HG03565 (cell line): ENCODE measurements around the gene CEP70.
A peak's percentile ranks its signal among the peaks of the same experiment; 100 is the strongest.
"Not testable (repeated sequence)": the region's sequence is repeated elsewhere in the genome, so short reads cannot be mapped to it uniquely, and the experiment has no call there.

Experiments
- ATAC-seq: cut with Tn5 transposase; IDR thresholded peaks from one replicate; pipeline ENCODE4 v1.9.1; 2021; ENCODE audit warnings: mild to moderate bottlenecking, moderate library complexity; ENCODE audit not compliant: unreplicated experiment

CEP70 gene

GRCh38 chr3:138594150-138594934, at the start of gene CEP70:
TSS of gene CEP70 (minus strand) at chr3:138594260. CDS start at chr3:138572927, 21,333 bp downstream.
- ATAC-seq = peak; percentile 78

GRCh38 chr3:138642927-138643253, 48.8 kb upstream of the CEP70 start:
- no peak for ATAC-seq

DNA sequence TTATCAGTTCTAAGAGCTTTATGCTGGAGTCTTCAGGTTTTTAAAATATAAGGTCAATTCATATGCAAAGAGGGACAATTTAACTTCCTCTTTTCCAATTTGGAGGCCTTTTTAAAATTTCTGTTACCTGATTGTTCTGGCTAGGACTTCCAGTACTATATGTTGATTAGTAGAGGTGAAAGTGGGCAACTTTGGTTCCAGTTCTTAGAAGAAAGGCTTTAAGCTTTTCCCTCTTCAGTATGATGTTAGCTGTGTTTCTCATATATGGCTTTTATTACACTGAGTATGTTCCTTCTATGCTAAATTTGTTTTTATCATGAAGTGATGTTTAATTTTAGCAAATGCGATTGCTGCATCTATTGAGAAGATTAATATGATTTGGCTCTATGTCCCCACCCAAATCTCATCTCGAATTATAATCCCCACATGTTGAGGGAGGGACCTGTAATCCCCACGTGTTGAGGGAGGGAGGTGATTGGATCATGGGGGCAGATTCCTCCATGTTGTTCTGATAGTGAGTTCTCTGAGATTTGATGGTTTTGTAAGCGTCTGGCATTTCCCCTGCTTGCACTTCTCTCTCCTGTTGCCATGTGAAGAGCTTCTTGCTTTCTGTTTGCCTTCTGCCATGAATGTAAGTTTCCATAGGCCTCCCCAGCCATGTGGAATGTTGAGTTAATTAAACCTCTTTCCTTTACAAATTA, 48.3 kb upstream of the CEP70 start:
- no peak for ATAC-seq

GRCh38 chr3:138640537-138640936, 46.5 kb upstream of the CEP70 start:
- ATAC-seq = no peak

DNA sequence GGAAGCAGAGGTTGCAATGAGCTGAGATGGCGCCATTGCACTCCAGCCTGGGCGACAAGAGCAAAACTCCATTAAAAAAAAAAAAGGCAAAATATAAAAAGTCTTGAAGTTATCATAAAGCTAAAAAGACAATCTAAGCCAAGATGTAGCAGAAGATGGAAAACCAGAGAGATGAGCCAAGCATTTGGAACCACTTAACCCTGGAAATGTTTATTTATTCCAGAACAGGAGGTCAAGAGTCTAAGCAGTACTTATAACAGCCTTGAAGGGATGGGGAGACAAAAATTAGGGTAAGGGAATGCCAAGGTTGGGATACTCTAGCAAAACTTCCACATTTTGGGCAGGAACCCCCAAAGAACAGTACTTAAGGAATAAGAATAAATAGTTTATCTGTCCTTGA, 44.6 kb upstream of the CEP70 start:
- ATAC-seq = no peak

DNA sequence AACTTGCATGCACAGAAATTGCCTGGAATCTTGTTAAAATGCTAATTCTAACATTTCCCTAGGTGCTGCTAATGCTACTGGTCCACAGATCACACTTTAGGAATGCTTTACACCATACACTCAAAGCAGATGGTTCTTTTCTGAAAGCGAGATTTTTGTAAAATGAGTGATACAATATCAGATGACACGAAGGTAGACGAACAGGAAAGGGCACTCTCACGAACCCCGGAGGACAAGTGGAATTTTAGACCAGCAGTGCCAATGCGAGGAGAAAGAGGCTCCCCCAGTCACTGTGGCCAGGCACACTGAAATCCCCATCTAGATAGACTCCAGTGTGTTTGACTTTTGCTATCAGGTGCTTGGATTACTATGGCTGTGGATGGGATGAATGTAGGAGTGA, 35.5 kb upstream of the CEP70 start:
- no peak for ATAC-seq

DNA sequence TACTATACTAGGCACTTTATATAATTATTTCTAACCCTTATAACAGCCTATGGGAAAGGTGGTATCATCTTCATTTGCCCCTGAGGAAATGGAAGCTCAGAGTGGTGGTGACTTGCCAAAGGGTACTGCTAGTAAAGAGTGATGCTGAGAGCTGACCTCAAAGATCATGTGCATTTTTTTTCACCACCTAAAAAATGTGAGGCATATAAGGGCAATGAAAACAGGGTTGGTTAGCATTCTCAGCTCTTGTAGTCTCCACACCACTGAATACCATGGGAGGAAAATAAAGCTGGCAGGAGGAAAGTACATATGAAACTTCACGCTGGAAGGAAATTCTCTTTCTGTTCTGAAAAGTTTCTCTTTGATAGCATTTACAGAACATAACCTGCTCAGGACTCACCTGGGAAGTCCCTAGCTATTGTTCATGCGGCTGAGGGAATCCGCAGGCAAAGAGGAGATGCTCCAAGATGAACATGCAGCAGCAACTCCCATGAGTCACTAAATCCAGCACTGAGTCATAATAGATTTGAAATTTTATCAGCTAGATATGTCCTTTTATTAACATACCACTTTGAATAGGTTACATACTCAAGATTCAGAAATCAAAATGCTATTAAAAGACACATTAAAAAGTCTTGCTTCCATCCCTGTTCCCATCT, 31.8 kb upstream of the CEP70 start:
- no peak for ATAC-seq

DNA sequence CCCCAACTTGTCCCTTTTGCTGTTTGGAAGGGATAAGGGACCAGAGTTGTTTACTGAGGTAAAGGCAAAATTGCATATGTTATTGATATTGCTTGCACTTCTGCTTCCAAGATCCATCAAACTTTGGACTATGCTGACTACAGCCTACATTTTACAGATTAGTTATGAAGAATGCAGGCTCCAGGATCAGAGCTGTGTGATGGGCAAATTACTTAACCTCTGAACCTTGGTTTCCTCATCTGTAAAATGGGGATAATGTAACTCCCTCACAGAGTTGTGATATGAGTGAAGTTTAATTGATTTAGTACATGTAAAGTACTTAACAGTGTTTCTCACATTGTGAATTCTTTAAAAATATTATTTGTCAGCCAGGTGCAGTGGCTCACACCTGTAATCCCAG, 30.5 kb upstream of the CEP70 start:
- ATAC-seq = no peak

- no peak for ATAC-seq
Measured at GRCh38 chr3:138620431-138620830, 26.4 kb upstream of the CEP70 start.

DNA sequence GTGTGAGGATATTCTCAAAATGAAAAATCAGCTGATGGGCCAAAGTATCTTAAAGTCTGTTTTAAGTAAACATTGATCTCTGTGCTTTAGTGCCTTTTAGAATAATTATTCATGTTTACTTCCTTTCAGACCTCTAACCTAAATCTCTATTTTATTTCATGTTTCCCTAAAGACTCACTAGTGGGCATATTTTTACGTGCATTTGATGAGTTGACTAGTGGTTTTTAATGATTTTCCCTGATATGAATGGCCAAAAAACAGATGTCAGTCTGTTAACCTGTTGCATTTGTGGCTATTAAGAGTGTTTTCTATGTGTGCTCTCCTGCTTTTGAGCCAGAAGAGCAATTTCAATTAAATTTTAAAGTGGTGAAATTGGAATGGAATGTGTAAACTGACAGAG, 21.4 kb upstream of the CEP70 start:
- ATAC-seq = no peak

DNA sequence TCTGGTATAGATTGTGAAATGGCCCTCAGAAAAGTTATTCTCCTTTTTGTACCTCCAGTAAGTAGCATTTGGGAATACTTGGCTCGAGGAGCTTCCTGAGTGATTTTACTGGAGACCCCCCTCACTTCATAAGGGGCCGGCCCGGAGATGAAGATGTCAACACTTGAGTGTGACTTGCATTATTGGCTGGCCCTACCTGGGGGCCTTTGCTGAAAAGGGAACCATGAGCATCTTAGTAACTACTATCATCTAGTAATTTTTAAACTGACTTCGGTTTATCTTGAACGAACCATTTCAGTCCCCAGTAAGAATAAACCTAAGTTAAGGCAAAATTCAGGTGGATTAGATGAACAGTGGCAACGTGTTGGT, 15.8 kb upstream of the CEP70 start:
- no peak for ATAC-seq

DNA sequence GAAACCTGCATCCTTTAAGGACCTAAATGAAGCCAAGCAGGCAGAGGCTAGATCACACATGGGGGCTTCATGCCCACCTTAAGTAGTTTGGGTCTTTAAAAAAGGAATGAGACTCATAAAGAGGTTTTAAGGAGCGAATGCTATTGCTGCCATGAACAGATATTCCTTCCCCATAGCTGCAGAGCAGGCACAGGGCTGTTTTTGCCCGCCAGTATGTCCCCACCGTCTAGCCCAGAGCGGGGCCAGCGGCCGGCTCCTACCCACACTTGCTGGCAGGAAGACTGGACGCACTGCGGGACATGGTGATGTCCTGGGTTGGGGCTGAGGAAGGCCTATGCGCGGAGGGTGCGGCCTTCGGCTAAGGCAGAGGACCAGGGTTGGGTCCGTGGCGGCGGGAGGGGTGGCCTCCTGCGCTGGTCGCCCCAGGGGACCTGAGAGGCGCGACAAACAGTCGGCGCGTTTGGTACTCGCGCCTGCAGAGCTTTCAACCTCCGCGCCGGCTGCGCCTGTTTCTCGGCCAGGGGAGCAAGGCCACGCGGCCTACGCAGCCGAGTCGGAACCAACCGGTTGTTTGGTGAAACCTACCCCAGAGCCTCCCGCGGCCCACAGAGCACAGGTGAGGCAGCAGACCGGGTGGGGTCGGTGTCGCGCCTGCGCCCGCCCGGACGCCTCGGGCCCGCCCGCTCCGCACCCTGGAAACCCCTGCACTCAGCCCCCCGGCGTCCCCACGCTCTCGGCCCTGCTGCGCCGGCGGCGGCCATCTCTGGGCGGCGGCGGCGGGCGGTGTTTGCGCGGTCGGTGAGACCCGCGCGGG, 14.5 kb upstream of the CEP70 start, which contains the start of gene FAIM:
Gene FAIM (plus strand): TSS at position 450 of the 814 bp plus-strand sequence. CDS start 10,956 bp downstream, outside the sequence.
- peak; percentile 59 for ATAC-seq

DNA sequence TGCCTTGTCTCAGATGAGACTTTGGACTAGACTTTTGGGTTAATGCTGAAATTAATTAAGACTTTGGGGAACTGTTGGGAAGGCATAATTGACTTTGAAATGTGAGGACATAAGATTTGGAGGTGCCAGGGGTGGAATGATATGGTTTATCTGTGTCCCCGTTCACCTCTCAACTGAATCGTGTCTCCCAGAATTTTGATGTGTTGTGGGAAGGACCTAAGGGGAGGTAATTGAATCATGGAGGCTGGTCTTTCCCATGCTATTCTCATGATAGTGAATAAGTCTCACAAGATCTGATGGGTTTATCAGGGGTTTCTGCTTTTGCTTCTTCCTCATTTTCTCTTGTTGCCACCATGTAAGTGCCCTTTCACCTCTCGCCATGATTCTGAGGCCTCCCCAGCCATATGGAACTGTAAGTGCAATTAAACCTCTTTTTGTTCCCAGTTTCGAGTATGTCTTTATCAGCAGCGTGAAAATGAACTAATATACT, 10.1 kb upstream of the CEP70 start:
- not testable (repeated sequence) for ATAC-seq

DNA sequence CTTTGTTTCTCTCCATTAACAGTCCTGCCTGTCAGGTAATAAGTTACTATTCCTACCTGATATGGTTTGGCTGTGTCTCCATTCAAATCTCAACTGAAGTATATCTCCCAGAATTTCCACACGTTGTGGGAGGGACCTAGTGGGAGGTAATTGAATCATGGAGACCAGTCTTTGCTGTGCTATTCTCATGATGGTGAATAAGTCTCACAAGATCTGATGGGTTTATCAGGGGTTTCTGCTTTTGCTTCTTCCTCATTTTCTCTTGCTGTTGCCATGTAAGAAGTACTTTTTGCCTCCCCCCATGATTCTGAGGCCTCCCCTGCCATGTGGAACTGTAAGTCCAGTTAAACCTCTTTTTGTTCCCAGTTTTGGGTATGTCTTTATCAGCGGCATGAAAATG, 7.6 kb upstream of the CEP70 start:
- not testable (repeated sequence) for ATAC-seq

DNA sequence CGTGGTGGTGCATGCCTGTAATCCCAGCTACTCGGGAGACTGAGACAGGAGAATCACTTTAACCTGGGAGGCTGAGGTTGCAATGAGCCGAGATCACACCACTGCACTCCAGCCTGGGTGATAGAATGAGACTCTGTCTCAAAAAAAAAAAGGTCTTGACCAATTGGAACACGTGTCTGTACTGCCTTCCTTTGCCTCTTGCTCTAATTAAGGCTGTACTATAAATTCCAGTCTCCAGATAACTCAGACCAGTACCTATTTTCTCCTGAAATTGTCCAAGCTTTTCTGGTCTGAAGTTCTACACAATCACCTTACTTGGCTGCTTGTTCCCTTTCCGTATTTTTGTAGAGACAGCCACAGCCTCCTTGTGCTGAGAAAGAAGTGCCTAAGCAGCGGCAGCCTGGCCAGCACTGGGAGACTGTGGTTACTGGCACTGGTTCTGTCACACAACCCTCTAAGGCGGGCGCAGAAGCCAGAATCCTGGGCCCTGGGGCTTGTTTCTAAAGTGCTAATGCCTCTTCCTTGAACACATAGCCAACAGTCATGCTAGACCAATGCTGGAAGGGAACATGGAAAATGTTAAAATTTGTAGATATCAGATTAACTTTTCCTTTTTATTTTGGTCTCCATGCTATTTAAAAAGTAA, 6.2 kb upstream of the CEP70 start:
- ATAC-seq = no peak

GRCh38 chr3:138598534-138598933, 4.5 kb upstream of the CEP70 start:
- no peak for ATAC-seq

- not testable (repeated sequence) for ATAC-seq
Measured at GRCh38 chr3:138597186-138597976, 3.3 kb upstream of the CEP70 start.

DNA sequence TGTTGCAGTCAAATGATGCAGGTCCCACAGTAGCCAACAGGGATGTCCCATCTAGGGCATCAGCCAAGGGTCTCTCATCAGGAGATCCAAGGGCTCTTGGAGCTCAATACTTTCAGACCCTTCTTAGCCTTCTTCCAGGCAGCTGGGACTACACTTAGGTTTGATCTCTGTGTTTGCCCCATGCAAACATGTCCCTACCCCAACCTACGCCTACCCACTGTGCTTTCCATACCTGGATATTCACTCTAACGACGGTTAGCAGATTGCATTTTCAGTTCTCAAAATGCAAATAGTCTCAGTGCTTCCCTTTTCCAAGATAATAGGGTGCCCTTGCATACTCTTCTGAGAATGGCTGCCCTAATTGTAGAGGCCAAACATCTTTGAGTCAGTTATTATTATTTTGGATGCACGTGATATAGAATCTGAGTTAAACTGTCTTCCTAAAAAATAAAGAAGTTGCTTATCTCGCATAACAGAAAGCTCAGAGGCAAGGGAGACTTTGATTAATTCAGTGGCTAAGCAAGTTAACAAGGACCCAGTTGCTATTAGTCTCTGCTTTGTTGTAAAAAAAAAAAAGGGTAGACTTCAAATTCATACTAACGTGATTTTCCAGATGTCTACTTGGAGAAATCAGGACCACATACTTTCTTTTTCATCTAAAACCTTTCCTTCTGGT, 1.0 kb upstream of the CEP70 start:
- ATAC-seq = no peak
